Loucy (cell line): ENCODE measurements around the gene MACIR.

Source experiments
- EZH2phosphoT487 ChIP-seq: fragments of 200-600 bp; IDR thresholded peaks from 2 replicates; pipeline ENCODE4 v1.6.1; 2018; ENCODE audit warnings: antibody characterized with exemption, mild to moderate bottlenecking, moderate library complexity, borderline replicate concordance
- TF ChIP-seq, protein P1 (sequence below): fragments of 200-600 bp; sonication (generic); conservative IDR thresholded peaks from 2 replicates; pipeline ENCODE4 v1.5.1; 2014; ENCODE audit warnings: mild to moderate bottlenecking, antibody characterized with exemption, low read length

DNA sequence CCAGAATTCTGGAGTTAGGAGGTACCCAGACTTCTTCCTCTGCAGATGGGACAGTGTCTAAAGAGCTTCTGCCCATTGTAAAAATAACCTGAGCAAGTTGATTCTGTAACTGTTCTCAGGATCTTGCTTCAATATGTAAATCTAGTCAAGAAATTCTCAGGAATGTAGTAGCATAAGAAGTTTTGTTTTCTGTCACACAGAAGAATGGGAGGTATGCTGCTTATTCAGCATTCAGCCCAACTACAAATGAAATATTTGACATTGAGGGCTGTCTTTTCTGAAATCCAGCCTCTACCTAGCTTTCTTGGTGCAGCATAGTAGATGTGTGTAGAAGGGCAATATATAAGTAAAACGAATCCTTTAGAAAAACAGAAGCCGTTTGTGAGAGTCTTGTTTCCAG lies 13.8 kb downstream of the MACIR start:
- no peak for TF ChIP-seq EZH2phosphoT487
- TF ChIP-seq, protein P1, sequence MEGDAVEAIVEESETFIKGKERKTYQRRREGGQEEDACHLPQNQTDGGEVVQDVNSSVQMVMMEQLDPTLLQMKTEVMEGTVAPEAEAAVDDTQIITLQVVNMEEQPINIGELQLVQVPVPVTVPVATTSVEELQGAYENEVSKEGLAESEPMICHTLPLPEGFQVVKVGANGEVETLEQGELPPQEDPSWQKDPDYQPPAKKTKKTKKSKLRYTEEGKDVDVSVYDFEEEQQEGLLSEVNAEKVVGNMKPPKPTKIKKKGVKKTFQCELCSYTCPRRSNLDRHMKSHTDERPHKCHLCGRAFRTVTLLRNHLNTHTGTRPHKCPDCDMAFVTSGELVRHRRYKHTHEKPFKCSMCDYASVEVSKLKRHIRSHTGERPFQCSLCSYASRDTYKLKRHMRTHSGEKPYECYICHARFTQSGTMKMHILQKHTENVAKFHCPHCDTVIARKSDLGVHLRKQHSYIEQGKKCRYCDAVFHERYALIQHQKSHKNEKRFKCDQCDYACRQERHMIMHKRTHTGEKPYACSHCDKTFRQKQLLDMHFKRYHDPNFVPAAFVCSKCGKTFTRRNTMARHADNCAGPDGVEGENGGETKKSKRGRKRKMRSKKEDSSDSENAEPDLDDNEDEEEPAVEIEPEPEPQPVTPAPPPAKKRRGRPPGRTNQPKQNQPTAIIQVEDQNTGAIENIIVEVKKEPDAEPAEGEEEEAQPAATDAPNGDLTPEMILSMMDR, result no peak
